ENCODE measurements around the gene PARP12.
A peak's percentile ranks its signal among the peaks of the same experiment; 100 is the strongest.
"Not testable (repeated sequence)": the region's sequence is repeated elsewhere in the genome, so short reads cannot be mapped to it uniquely, and the experiment has no call there.

Gene PARP12, protein sequence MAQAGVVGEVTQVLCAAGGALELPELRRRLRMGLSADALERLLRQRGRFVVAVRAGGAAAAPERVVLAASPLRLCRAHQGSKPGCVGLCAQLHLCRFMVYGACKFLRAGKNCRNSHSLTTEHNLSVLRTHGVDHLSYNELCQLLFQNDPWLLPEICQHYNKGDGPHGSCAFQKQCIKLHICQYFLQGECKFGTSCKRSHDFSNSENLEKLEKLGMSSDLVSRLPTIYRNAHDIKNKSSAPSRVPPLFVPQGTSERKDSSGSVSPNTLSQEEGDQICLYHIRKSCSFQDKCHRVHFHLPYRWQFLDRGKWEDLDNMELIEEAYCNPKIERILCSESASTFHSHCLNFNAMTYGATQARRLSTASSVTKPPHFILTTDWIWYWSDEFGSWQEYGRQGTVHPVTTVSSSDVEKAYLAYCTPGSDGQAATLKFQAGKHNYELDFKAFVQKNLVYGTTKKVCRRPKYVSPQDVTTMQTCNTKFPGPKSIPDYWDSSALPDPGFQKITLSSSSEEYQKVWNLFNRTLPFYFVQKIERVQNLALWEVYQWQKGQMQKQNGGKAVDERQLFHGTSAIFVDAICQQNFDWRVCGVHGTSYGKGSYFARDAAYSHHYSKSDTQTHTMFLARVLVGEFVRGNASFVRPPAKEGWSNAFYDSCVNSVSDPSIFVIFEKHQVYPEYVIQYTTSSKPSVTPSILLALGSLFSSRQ

DNA sequence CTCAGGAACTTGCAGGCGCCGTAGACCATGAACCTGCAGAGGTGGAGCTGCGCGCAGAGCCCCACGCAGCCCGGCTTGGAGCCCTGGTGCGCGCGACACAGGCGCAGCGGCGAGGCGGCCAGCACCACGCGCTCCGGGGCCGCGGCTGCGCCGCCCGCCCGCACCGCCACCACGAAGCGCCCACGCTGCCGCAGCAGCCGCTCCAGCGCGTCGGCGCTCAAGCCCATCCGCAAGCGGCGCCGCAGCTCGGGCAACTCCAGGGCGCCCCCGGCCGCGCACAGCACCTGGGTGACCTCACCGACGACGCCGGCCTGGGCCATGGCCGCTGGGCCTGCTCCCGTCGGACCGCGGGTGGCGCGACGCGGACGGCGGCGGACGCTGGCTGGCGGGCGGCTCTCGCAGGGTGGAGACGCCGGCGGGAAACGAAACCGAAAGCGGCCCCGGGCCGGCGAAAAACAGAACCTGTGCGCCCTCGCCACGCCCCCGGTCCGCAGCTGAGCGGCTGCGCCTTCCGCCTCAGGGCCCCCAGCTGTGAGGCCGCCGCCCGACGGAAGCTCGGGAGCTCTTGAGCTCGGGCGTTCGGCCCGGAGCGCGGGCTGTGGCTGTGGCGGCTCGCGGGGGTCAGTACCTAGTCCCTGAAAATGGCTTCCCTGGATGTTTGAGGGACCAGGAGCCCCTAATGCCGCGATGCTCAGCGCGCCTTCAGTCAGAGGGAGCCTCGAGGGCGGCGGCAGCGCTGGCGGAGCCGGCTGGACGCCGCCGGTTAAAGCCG, at the start of gene PARP12:
PARP12 (minus strand) TSS at position 424 of the 772 bp plus-strand sequence; CDS start at position 320, 104 bp downstream.
- peak; percentile 75 for DNase-seq (ENCODE audit: low read depth)

DNA sequence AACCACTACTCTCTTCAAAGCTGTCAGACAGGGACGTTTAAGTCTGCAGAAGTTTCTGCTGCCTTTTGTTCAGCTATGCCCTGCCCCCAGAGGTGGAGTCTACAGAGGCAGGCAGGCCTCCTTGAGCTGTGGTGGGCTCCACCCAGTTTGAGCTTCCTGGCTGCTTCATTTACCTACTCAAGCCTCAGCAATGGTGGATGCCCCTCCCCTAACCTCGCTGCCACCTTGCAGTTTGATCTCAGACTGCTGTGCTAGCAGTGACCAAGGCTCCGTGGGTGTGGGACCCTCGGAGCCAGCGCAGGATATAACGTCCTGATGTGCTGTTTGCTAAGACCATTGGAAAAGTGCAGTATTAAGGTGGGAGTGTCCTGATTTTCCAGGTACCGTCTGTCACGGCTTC, 46.0 kb upstream of the PARP12 start:
- DNase-seq (ENCODE audit: low read depth) = not testable (repeated sequence)

DNA sequence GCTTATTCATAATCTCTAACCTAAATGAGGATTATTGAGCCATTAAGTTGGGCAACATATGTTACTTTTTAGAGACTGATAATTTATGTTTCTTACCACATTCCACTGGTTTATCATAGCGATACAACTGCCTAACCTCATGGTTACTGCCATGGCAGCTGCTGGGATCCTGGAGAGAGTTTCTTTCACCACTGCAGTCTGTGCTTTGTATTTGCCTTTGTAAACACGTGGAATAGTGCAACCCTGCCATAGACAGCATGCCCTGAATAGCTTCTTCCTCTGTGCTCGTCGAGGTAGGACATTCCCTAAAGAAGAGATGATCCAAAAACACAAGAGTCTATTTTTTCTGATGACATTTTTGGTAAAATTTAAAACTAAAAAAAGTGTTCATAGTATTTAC, 33.7 kb upstream of the PARP12 start:
- DNase-seq (ENCODE audit: low read depth) = no peak

DNA sequence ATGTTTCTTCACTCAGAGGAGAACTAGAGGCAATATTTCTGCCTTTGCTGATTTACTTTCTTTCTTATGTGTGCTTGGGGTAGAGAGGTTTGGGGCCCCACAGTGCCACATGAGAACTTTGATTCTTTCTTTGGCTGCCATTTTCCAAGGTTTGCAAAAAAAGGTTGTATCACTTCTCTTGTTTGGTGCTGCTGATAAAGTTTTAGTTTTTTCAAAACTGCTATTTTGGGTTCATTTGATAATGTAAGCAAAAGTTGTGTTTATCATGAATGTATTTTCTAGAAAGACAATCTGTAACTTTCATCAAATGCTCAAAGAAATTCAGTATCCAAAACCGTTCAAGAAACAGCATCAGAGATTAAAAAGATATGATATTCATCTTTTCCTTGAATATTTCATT, 30.6 kb upstream of the PARP12 start:
- no peak for DNase-seq (ENCODE audit: low read depth)

DNA sequence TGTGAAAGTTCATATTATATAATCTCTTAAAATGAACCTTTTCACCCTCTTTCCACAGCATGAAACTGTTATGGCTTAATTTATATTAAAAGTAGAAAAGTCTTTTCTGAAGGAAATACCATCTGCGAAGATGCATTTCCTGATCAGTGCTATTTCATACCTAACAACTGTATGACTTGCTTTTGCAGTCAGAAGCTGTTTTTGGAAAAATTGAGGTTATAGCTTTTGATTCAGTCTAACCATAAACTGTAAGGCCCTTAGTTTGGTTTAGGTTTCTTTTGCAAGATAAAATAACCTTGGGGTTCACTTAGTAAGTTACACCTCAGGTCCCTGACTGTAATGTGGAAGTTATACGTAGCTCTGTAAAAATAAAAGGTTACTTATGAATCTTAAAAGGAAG, 22.7 kb upstream of the PARP12 start:
- no peak for DNase-seq (ENCODE audit: low read depth)

DNA sequence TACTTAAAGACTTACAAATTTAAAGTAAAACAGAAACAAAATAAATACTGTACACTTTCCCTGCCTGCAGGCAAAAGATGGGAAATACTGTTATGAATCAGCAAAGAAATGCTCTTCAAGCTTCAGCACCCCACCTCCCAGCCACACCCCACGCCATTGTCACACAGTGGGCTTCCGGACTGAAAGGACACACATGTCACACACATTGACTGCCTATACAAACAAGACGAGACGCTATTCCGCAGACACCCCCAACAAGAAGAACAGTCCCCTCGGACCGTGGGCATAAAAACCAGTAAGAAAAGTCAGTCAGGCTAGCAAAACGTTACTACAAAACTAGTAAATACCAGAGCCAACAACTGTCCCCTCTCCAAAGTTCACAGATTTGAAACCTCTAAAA, 22.2 kb upstream of the PARP12 start:
- DNase-seq (ENCODE audit: low read depth) = no peak

DNA sequence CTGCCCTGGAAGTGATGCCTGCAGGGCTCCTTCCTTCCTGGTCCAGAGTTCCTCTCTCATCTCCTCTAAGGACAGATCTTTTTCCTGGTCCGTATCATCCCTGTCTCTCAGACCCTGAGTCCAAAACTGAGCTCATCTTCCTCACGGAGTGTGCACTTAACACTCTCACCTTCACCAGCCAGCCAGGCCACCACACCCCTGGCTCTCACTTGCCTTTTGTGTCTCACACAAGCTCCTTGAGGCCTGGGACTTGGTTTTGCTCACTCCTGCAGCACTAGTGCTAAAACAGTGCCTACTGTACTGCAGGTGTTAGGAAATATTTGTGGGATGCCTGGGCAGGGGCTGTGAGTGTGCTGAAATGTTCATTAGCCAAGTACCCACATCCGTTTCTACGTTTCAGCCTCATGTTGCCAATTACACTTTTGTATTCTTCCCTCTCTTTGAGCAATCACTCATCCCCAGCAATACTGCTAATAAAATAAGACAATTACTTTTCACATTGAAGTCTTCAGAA, 21.4 kb upstream of the PARP12 start:
- no peak for DNase-seq (ENCODE audit: low read depth)

DNA sequence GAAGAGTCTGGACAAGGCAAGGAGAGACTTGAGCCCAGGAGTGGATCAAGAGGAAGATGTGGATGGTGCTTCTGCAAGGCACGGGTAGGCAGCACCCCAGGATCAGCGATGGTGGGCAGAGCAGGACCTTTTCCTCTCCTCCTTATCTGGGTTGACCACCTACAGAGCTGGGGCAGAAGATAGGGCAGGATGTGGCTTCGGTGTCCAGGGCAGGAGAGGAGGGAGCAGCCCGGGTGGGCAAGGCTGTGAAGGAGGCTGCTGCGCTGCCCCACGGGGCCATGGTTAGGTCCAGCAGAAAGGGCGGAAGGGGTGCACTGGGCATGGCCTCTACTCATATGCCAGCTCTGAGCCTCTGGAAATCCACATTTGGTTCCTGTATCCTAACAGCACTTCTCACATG, 20.0 kb upstream of the PARP12 start:
- no peak for DNase-seq (ENCODE audit: low read depth)

DNA sequence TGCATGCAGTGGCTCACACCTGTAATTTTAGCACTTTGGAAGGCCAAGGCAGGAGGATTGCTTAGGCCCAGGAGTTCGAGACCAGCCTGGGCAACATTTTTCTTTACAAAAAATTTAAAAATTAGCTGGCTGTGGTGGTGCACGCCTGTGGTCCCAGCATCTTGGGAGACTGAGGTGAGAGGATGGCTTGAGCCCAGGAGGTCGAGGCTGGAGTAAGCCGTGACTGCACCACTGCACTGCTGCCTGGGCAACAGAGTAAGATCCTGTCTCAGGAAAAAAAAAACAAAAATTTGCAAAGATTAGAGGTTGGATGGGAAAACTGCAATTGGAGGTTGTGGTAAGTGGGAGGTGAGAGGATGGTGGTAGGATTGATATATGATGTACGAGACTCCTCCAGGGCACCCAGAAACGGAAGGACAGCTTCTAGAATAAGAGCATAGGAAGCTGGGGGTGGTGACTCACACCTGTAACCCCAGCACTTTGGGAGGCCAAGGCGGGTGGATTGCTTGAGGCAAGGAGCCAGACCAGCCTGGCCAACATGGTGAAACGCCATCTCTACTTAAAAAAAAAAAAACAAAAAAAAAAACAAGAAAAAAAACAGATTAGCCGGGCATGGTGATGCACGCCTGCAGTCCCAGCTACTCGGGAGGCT, 19.1 kb upstream of the PARP12 start:
- DNase-seq (ENCODE audit: low read depth) = no peak

DNA sequence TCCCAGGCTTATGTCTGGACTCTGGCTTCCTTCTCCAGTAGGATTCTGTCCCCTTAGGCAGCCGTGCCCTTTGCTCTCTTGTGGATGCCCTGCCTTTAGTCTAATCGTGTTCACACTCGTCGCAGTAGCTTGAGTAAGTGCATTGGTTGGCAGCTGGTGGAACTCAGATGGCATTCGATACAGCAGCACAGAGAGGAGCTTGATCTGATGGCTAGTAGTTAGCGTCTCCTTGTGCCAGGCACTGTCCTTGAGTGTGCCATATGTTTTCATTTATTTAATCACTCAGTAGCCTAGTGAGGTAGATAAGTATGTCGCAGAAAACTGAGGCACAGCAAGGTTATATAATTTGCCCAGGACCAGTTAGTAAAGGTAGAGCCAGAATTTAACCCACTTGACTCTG, 18.2 kb upstream of the PARP12 start:
- no peak for DNase-seq (ENCODE audit: low read depth)

DNA sequence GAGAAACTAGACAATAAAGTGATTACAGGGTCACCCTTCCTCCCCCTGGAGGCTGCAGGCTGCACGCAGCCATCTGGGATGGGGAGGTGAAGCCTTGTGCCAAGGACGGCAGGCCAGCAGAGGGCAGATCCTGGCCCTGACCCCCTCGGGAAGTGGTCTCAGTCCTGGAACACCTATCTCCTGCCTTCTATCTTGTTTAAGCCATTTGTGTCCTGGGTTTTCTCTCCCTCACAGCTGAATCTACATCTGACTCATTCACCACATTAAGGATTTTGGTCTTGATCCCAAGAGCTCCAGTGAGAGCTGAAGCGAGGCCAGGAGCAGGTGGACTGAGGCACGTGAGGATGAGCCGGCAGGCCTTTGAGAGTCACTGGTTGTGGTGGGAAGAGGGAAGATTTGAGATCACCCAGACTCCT, 16.4 kb upstream of the PARP12 start:
- no peak for DNase-seq (ENCODE audit: low read depth)

DNA sequence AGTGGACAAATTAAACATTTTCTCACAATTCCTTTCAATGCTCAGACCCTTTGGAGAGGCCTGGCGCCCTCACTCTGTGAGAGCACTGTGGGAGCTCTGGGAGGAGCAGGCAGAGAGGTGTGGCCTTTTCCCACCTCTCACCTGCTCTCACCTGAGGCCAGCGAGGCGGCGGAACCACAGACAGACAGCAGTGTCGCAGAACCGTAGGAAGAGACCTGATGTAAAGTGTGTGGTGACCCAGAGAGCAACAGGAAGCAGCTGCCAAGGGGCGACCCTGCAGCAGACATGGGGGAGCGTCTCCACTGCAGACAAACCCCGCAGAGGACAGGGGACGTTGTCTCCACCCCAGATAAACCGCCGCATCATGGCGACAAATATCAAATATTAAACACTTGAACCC, 15.6 kb upstream of the PARP12 start:
- no peak for DNase-seq (ENCODE audit: low read depth)

DNA sequence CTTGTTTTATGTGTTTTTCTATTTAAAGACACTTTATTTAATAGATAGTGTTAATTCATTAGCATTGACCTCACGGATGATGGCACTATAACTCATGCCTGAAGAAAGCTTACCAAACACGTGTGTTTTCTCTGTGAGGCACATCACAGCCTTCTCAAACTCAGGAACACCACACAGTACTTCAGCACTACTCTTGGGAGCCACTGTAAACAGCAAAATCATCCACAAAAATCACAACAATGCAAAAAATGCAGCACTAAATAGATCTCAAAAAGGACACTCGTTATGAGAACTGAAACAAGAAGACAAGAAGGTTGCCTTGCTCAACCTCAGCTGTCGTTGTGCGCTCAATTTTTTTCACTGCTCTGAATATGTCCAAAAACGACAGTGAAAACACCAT, 12.0 kb upstream of the PARP12 start:
- no peak for DNase-seq (ENCODE audit: low read depth)

DNA sequence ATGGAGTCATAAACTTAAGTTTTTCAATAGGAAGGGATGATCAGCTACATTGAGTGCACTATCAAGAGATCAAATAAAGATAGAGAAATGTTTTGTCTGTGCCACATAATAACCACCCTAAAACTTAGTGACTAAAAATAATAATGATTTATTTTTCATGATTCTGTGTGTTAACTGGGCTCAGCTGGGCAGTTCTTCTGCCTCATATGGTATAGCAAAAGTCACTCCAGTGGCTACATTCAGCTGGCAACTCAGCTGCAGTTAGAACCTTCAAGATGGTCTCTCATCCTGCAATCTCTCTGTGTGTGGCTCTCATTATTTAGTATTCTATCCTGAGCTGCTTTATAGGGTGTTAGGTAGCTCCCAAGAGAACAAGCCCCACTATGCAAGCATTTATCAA, 7.8 kb upstream of the PARP12 start:
- no peak for DNase-seq (ENCODE audit: low read depth)

DNA sequence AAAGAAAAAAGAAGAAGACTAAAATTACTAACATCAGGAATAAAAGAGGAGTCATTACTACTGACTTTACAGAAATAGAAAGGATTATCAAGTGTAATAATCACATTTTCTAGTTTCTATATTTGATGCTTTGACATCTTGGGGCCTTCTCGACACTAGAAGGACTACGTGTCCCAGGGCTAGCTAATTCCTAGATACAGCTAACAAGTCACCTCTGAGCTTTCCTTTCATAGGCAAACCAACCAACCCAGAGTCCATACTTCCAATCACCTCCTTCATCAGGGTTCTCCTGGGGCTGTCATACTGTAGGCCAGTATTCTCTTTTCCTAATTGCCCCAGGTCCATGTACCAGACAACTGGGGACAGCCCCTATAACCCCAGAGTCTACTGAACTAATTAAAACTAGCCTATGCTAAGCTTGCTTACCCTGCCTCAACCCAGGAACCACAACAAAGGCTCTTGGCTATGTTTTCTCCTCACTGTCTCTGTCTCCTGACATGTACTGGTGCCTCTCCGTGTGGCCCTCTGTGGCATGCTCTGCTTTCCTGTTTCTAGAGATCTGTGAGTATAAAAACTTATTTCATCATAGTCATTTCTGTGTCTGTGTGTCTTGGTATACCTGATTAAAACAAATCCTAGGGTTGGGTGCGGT, 6.7 kb upstream of the PARP12 start:
- DNase-seq (ENCODE audit: low read depth) = no peak

DNA sequence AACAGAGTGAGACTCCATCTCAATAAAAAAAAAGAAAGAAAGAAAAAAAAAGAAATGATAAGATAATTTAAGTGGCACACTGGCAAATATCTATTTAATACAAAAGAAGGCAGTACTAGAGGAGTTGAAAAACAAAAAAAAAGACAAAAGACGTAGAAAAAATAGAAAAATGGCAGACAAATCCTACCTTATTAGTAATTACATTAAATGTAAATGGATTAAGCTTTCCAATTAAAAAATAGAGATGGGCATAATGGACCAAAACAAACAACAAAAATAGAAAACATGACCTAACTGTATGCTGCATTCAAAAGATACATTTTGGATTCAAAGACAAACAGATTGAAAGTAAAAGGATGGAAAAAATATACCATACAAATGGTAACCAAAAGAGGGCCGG, 5.3 kb upstream of the PARP12 start:
- DNase-seq (ENCODE audit: low read depth) = no peak

DNA sequence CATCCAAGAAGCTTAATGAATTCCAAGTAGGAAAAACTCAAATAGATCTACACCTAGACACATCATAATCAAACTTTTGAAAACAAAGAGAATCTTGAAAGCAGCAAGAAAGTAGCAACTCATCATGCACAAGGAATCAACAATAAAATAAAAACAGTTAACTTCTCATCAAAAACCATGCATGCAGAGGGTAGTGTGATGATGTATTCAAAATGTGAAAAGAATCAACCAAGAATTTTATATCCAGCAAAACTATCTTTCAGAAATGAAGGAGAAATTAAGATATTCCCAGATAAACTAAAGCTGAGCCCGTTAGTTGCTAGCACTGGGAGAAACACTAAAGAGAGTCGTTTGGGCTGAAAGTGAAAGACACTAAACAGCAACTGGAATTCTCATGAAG, 4.3 kb upstream of the PARP12 start:
- no peak for DNase-seq (ENCODE audit: low read depth)

DNA sequence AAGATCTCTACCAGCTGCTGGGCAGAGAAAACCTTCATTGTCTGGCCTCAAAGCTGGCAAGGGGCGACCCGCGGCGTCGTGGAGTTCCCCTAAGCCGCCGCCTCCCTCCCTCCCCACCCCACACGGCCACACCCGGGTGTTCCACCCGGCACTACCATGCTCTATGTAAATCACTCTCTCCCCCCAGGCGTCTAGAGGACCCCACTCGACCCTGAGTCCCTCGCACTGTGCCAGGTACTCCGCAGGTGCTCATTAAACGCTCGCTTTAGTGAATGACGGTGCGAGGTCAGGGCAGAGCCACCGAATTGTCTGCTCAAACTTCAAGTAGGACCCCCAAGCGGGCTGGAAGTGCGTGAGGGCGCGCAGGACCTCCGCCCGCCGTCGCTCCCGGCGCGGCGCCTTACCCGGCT, 628 bp downstream of the PARP12 start:
- no peak for DNase-seq (ENCODE audit: low read depth)

DNA sequence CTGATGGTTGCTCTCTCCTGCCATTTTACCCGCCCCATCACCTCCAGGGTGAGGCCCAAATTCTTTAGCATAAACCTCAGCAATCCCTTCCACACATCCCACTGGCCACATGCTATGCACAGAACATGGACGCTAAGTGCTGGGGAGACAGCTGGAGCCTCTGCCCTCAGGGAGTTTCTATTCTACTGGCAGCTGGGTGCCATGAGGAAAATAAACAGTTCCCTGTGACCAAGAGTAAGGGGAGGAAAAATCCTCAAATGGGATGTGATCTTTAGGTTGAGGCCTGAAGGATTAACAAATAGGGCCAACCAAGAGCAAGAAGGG, 1.2 kb downstream of the PARP12 start:
- DNase-seq (ENCODE audit: low read depth) = no peak

DNA sequence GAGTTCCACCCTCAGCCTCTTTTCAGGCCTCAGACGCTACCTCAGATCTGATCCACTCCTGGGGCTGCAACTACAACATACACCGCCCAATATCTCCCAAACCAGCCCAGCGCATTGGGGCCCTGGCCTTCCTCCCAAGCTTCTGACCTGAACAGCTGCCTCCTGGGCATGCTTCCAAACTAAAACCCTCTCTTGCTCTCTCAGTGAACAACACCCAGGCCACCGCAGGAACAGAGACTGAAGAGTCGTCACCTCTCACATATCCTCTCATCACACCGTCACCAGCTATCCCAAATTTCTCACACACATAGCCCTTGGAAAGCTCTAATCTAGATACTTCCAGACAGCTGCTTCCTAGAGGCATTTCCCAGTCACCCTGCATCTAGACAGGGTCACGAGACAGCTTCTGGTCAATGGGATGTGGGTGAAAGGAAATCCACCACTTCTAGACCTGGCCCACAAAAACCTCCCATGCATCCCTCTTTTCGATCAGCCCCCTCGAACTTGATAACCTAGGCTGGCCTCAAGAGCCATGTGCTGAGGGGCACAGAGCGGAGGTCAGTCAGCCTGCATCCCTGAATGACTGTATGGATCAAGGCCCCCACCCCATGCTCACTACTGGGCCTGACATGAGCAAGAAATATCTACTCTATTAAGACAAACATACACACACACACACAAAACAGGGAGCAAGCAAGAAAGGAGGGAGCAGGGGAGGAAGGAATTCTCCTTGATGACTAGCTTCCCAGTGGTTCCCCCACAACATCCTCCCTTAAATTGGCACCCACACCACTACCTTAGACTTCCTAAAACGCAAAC, 1.8 kb downstream of the PARP12 start:
- no peak for DNase-seq (ENCODE audit: low read depth)

DNA sequence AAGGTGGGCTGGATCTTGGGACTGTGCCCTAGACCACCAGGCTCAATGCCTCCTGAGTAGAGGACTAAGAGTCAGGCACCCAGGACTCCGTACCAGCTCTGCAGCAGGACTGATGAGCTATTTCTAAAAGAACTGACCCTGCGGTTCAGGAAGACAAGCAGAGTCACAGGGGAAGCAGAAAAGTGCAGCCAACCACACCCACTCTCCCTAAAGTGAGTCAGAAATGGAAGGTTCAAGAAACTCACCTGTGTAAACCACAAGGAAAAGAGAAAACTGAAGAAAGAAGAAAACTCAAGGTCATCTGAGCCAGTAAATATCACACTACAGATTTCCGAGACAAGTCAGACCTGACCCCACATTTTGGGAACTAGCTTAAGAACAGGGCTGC, 2.5 kb downstream of the PARP12 start:
- no peak for DNase-seq (ENCODE audit: low read depth)
